ENCODE results near the gene INAFM2.

- TF ChIP-seq FOXM1 (IDR thresholded peaks at IDR 0.05; ENCODE audit: borderline replicate concordance) = no peak
- TF ChIP-seq ELF4 (IDR thresholded peaks at IDR 0.05) = no peak
- TF ChIP-seq BHLHE40 (IDR thresholded peaks at IDR 0.05; ENCODE audit: borderline replicate concordance) = no peak
- TF ChIP-seq SP1 (IDR thresholded peaks at IDR 0.05) = no peak
- TF ChIP-seq PKNOX1 (IDR thresholded peaks at IDR 0.05) = no peak
- no peak for TF ChIP-seq TARDBP (IDR thresholded peaks at IDR 0.05)
- no peak for TF ChIP-seq FOXA1 (IDR thresholded peaks at IDR 0.05)
- TF ChIP-seq HDGF (IDR thresholded peaks at IDR 0.05; ENCODE audit: borderline replicate concordance) = no peak
- TF ChIP-seq FOXK2 (IDR thresholded peaks at IDR 0.05) = no peak
- no peak for TF ChIP-seq L3MBTL2 (conservative IDR thresholded peaks at IDR 0.05)
- no peak for TF ChIP-seq ZNF384 (IDR thresholded peaks at IDR 0.05)
Measured at GRCh38 chr15:40328751-40329150, 5.3 kb downstream of the INAFM2 start.

Data from HEK293T (cell line).